GM19438 (cell line): Measurements from ENCODE around the gene HERC6.
"Not testable (repeated sequence)": the region's sequence is repeated elsewhere in the genome, so short reads cannot be mapped to it uniquely, and the experiment has no call there.

ENCODE experiments used
- ATAC-seq: cut with Tn5 transposase; IDR thresholded peaks from one replicate; pipeline ENCODE4 v1.9.1; 2021; ENCODE audit warnings: low read depth; ENCODE audit not compliant: unreplicated experiment

HERC6 gene

GRCh38 chr4:88378691-88379559 is at the start of gene HERC6:
Gene HERC6, plus strand, starts transcription at chr4:88378852. Its CDS starts 70 bp downstream, at chr4:88378922.
- peak; percentile 74 for ATAC-seq

- no peak for ATAC-seq
These were observed 44.8 kb upstream of the HERC6 start for GRCh38 chr4:88333741-88334405.

- no peak for ATAC-seq
These were observed 43.5 kb upstream of the HERC6 start for GRCh38 chr4:88335092-88335665.

- no peak for ATAC-seq
These were observed 37.1 kb upstream of the HERC6 start for GRCh38 chr4:88341227-88342192.

GRCh38 chr4:88346902-88347301 is 31.8 kb upstream of the HERC6 start:
- ATAC-seq = not testable (repeated sequence)

GRCh38 chr4:88348761-88349160 is 29.9 kb upstream of the HERC6 start:
- not testable (repeated sequence) for ATAC-seq

GRCh38 chr4:88350786-88351185 is 27.9 kb upstream of the HERC6 start:
- no peak for ATAC-seq

- no peak for ATAC-seq
These were observed 26.5 kb upstream of the HERC6 start for GRCh38 chr4:88352062-88352740.

- ATAC-seq = no peak
These were observed 25.3 kb upstream of the HERC6 start for GRCh38 chr4:88353324-88353723.

- no peak for ATAC-seq
These were observed 21.9 kb upstream of the HERC6 start for GRCh38 chr4:88356771-88357170.

- no peak for ATAC-seq
These were observed 21.4 kb upstream of the HERC6 start for GRCh38 chr4:88357262-88357661.

GRCh38 chr4:88359558-88359957 is 19.1 kb upstream of the HERC6 start:
- no peak for ATAC-seq

GRCh38 chr4:88360256-88360655 is 18.4 kb upstream of the HERC6 start:
- ATAC-seq = no peak

- no peak for ATAC-seq
These were observed 17.9 kb upstream of the HERC6 start for GRCh38 chr4:88360791-88361190.

GRCh38 chr4:88361217-88361773 is 17.4 kb upstream of the HERC6 start:
- not testable (repeated sequence) for ATAC-seq

- ATAC-seq = no peak
These were observed 12.2 kb upstream of the HERC6 start for GRCh38 chr4:88366460-88366859.

GRCh38 chr4:88367826-88368225 is 10.8 kb upstream of the HERC6 start:
- ATAC-seq = no peak

GRCh38 chr4:88369180-88369812 is 9.4 kb upstream of the HERC6 start:
- not testable (repeated sequence) for ATAC-seq

- no peak for ATAC-seq
These were observed 2.5 kb downstream of the HERC6 start for GRCh38 chr4:88381123-88381522.
